ENCODE data around the gene FAM234B.

GRCh38 chr12:13041224-13041623 lies 3.0 kb upstream of the FAM234B start:
- TF ChIP-seq, protein P1, sequence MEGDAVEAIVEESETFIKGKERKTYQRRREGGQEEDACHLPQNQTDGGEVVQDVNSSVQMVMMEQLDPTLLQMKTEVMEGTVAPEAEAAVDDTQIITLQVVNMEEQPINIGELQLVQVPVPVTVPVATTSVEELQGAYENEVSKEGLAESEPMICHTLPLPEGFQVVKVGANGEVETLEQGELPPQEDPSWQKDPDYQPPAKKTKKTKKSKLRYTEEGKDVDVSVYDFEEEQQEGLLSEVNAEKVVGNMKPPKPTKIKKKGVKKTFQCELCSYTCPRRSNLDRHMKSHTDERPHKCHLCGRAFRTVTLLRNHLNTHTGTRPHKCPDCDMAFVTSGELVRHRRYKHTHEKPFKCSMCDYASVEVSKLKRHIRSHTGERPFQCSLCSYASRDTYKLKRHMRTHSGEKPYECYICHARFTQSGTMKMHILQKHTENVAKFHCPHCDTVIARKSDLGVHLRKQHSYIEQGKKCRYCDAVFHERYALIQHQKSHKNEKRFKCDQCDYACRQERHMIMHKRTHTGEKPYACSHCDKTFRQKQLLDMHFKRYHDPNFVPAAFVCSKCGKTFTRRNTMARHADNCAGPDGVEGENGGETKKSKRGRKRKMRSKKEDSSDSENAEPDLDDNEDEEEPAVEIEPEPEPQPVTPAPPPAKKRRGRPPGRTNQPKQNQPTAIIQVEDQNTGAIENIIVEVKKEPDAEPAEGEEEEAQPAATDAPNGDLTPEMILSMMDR (IDR thresholded peaks at IDR 0.05; ENCODE audit: low read depth, low read length), result no peak
- TF ChIP-seq MYC (IDR thresholded peaks at IDR 0.05; ENCODE audit: low read depth, low read length), result no peak

Data from NB4 (cell line).